Measurements from ENCODE around the gene POM121.
"Not testable (repeated sequence)": the region's sequence is repeated elsewhere in the genome, so short reads cannot be mapped to it uniquely, and the experiment has no call there.

Gene POM121

GRCh38 chr7:72953901-72954562 is 29.1 kb downstream of the POM121 start:
- not testable (repeated sequence) for H2AFZ ChIP-seq (ENCODE audit: low read length); H3F3A ChIP-seq (ENCODE audit: low read depth); H3K4me1 ChIP-seq (ENCODE audit: insufficient read depth, low read length, poor library complexity, severe bottlenecking); H3K4me2 ChIP-seq (ENCODE audit: low read depth, low read length, poor library complexity, severe bottlenecking); H4K20me1 ChIP-seq (ENCODE audit: insufficient read depth, low read length, poor library complexity, severe bottlenecking); H3K9ac ChIP-seq (ENCODE audit: low read depth, low read length, poor library complexity, severe bottlenecking); H3K36me3 ChIP-seq (ENCODE audit: insufficient read depth, low read length); H3K79me2 ChIP-seq (ENCODE audit: insufficient read depth, low read length); H3K27me3 ChIP-seq (ENCODE audit: insufficient read depth, low read length, poor library complexity, severe bottlenecking); H3K9me2 ChIP-seq (replicated peaks; ENCODE audit: low read depth, low read length); H3K9me3 ChIP-seq (ENCODE audit: insufficient read depth, low read depth, low read length)
- H3K4me3 ChIP-seq (ENCODE audit: low read length, poor library complexity, severe bottlenecking), result peak overlapping the region; percentile 53

DNA sequence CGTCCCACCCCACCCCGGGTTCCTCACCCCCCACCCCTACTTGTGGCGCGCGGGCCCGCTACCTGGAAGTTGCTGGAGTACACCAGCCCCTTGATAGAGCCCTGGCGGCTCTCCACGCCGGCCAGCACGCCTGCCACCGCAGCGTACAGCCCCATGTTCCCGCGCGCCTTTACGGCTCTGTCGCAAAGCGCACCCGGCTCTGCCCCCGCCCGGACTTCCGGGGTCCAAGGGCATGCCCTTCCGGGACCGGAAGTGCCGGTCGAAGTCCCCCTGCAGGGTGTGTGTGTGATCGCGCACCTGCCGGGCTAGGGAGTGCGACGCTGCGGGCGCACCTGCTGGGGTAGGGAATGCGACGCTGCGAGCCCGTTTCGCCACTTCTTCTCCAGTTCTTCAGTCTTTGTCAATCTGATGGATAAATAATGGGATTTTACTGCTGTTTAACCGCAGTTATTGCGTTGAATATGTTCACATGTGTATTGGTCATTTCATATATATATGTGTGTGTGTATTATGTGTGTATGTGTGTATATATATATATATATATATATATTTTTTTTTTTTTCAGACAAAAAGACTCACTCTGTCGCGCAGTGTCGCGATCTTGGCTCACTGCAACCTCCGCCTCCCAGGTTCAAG is 29.8 kb downstream of the POM121 start:
- H3K9me3 ChIP-seq (ENCODE audit: insufficient read depth, low read depth, low read length); H3K79me2 ChIP-seq (ENCODE audit: insufficient read depth, low read length); H3K27me3 ChIP-seq (ENCODE audit: insufficient read depth, low read length, poor library complexity, severe bottlenecking); H3K36me3 ChIP-seq (ENCODE audit: insufficient read depth, low read length); H3K4me1 ChIP-seq (ENCODE audit: insufficient read depth, low read length, poor library complexity, severe bottlenecking); H3K4me2 ChIP-seq (ENCODE audit: low read depth, low read length, poor library complexity, severe bottlenecking); H4K20me1 ChIP-seq (ENCODE audit: insufficient read depth, low read length, poor library complexity, severe bottlenecking); H3K9ac ChIP-seq (ENCODE audit: low read depth, low read length, poor library complexity, severe bottlenecking); H3K9me2 ChIP-seq (replicated peaks; ENCODE audit: low read depth, low read length); H2AFZ ChIP-seq (ENCODE audit: low read length); H3F3A ChIP-seq (ENCODE audit: low read depth): not testable (repeated sequence)
- peak overlapping the region; percentile 57 for H3K4me3 ChIP-seq (ENCODE audit: low read length, poor library complexity, severe bottlenecking)

GRCh38 chr7:72960029-72960428 is 35.1 kb downstream of the POM121 start:
- H3F3A ChIP-seq (ENCODE audit: low read depth); H3K4me1 ChIP-seq (ENCODE audit: insufficient read depth, low read length, poor library complexity, severe bottlenecking); H3K4me3 ChIP-seq (ENCODE audit: low read length, poor library complexity, severe bottlenecking); H3K4me2 ChIP-seq (ENCODE audit: low read depth, low read length, poor library complexity, severe bottlenecking); H3K36me3 ChIP-seq (ENCODE audit: insufficient read depth, low read length); H3K9me3 ChIP-seq (ENCODE audit: insufficient read depth, low read depth, low read length); H3K9ac ChIP-seq (ENCODE audit: low read depth, low read length, poor library complexity, severe bottlenecking); H4K20me1 ChIP-seq (ENCODE audit: insufficient read depth, low read length, poor library complexity, severe bottlenecking); H2AFZ ChIP-seq (ENCODE audit: low read length); H3K79me2 ChIP-seq (ENCODE audit: insufficient read depth, low read length); H3K9me2 ChIP-seq (replicated peaks; ENCODE audit: low read depth, low read length); H3K27me3 ChIP-seq (ENCODE audit: insufficient read depth, low read length, poor library complexity, severe bottlenecking): not testable (repeated sequence)

GRCh38 chr7:72960626-72961345 is 35.9 kb downstream of the POM121 start:
- H3K4me3 ChIP-seq (ENCODE audit: low read length, poor library complexity, severe bottlenecking); H2AFZ ChIP-seq (ENCODE audit: low read length); H3K9me2 ChIP-seq (replicated peaks; ENCODE audit: low read depth, low read length); H3K36me3 ChIP-seq (ENCODE audit: insufficient read depth, low read length); H3F3A ChIP-seq (ENCODE audit: low read depth); H3K79me2 ChIP-seq (ENCODE audit: insufficient read depth, low read length); H3K27me3 ChIP-seq (ENCODE audit: insufficient read depth, low read length, poor library complexity, severe bottlenecking); H3K9ac ChIP-seq (ENCODE audit: low read depth, low read length, poor library complexity, severe bottlenecking); H3K4me2 ChIP-seq (ENCODE audit: low read depth, low read length, poor library complexity, severe bottlenecking); H3K4me1 ChIP-seq (ENCODE audit: insufficient read depth, low read length, poor library complexity, severe bottlenecking); H3K9me3 ChIP-seq (ENCODE audit: insufficient read depth, low read depth, low read length); H4K20me1 ChIP-seq (ENCODE audit: insufficient read depth, low read length, poor library complexity, severe bottlenecking): not testable (repeated sequence)

DNA sequence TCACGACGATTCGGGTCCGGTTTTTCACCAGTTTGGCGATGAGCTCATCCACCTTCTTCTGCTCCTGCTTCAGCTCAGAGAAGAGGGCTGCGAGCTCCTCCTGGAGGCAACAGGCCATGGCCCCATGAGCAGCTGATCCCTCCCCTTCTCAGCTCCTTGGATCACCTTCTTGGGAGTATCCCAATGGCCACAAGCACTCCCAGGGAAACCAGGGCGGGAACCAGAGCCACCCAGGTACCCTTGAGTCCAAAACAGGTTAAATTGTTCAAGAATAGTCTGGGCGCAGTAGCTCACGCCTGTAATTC is 36.4 kb downstream of the POM121 start:
- not testable (repeated sequence) for H3K4me1 ChIP-seq (ENCODE audit: insufficient read depth, low read length, poor library complexity, severe bottlenecking)

GRCh38 chr7:72963056-72963455 is 38.2 kb downstream of the POM121 start:
- H3K79me2 ChIP-seq (ENCODE audit: insufficient read depth, low read length); H3K4me3 ChIP-seq (ENCODE audit: low read length, poor library complexity, severe bottlenecking); H3K36me3 ChIP-seq (ENCODE audit: insufficient read depth, low read length); H3K4me2 ChIP-seq (ENCODE audit: low read depth, low read length, poor library complexity, severe bottlenecking); H3K9me3 ChIP-seq (ENCODE audit: insufficient read depth, low read depth, low read length); H2AFZ ChIP-seq (ENCODE audit: low read length); H3K27me3 ChIP-seq (ENCODE audit: insufficient read depth, low read length, poor library complexity, severe bottlenecking); H3K9me2 ChIP-seq (replicated peaks; ENCODE audit: low read depth, low read length); H3K9ac ChIP-seq (ENCODE audit: low read depth, low read length, poor library complexity, severe bottlenecking); H3K4me1 ChIP-seq (ENCODE audit: insufficient read depth, low read length, poor library complexity, severe bottlenecking); H4K20me1 ChIP-seq (ENCODE audit: insufficient read depth, low read length, poor library complexity, severe bottlenecking); H3F3A ChIP-seq (ENCODE audit: low read depth): not testable (repeated sequence)

More for the DNA sequence above, 36.4 kb downstream of the POM121 start:
- H3K9me2 ChIP-seq (replicated peaks; ENCODE audit: low read depth, low read length); H3K4me2 ChIP-seq (ENCODE audit: low read depth, low read length, poor library complexity, severe bottlenecking); H2AFZ ChIP-seq (ENCODE audit: low read length); H3K79me2 ChIP-seq (ENCODE audit: insufficient read depth, low read length); H3K9ac ChIP-seq (ENCODE audit: low read depth, low read length, poor library complexity, severe bottlenecking); H3K27me3 ChIP-seq (ENCODE audit: insufficient read depth, low read length, poor library complexity, severe bottlenecking); H3F3A ChIP-seq (ENCODE audit: low read depth); H3K36me3 ChIP-seq (ENCODE audit: insufficient read depth, low read length); H3K4me3 ChIP-seq (ENCODE audit: low read length, poor library complexity, severe bottlenecking); H4K20me1 ChIP-seq (ENCODE audit: insufficient read depth, low read length, poor library complexity, severe bottlenecking); H3K9me3 ChIP-seq (ENCODE audit: insufficient read depth, low read depth, low read length): not testable (repeated sequence)

DNA sequence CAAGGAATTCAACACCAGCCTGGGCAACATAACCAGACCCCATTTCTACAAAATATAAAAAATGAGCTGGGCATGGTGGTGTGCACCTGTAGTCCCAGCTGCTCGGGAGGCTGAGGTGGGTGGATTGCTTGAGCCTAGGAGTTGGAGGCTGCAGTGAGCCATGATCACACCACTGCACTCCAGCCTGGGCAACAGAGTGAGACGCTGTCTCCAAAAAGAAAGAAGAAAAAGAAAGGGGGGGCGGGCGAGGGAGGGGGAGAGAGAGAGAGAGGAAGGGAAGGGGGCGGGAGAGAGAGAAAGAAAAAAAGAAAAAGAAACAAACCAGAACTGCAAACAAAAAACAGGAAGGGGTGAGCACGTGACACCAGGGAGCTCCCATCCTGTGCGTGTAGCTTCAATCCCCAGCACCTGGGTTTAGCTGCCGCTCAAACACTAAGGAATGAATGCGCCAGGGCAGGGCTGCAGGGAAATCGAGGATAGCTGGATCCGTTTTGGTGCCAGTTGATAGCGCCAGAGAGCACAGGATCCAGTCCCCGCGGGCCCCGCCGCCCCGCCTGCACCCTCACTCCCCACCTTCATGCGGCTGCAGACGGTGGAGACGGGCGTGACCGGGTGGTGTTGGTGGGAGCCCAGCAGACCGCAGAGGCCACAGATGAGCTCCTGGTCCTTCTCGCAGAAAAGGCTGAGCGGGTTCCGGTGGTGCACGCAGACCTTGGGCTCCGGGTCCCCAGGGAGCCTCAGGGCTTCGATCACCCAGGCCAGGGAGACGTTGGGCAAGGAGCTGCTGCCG is 40.5 kb downstream of the POM121 start:
- H3F3A ChIP-seq (ENCODE audit: low read depth); H3K4me2 ChIP-seq (ENCODE audit: low read depth, low read length, poor library complexity, severe bottlenecking); H4K20me1 ChIP-seq (ENCODE audit: insufficient read depth, low read length, poor library complexity, severe bottlenecking); H3K36me3 ChIP-seq (ENCODE audit: insufficient read depth, low read length); H3K9me3 ChIP-seq (ENCODE audit: insufficient read depth, low read depth, low read length); H2AFZ ChIP-seq (ENCODE audit: low read length); H3K79me2 ChIP-seq (ENCODE audit: insufficient read depth, low read length); H3K9ac ChIP-seq (ENCODE audit: low read depth, low read length, poor library complexity, severe bottlenecking); H3K9me2 ChIP-seq (replicated peaks; ENCODE audit: low read depth, low read length); H3K27me3 ChIP-seq (ENCODE audit: insufficient read depth, low read length, poor library complexity, severe bottlenecking); H3K4me3 ChIP-seq (ENCODE audit: low read length, poor library complexity, severe bottlenecking); H3K4me1 ChIP-seq (ENCODE audit: insufficient read depth, low read length, poor library complexity, severe bottlenecking): not testable (repeated sequence)
